Keratinocyte (primary cell): ENCODE results near the gene CCDC15.

Experiments
- CTCF ChIP-seq, 3 experiments: IDR thresholded peaks in 1 of 3; conservative IDR thresholded peaks in 1 of 3; optimal IDR thresholded peaks in 1 of 3; 2 replicates in 2 of 3; 3 replicates in 1 of 3; pipeline versions ENCODE3 to v1.5.1; 2011; ENCODE audit warnings: low read length in 3 of 3, mild to moderate bottlenecking in 3 of 3, moderate library complexity in 2 of 3, control low read depth in 1 of 3, inconsistent platforms in 1 of 3; ENCODE audit not compliant: insufficient read depth in 2 of 3; ENCODE audit errors: extremely low read depth in 1 of 3
- EZH2 ChIP-seq: IDR thresholded peaks from one replicate; pipeline ENCODE4 v1.6.1; 2012; ENCODE audit warnings: inconsistent platforms, mild to moderate bottlenecking, low read length, moderate library complexity

- TF ChIP-seq CTCF (optimal IDR thresholded peaks at IDR 0.05 in 1 of 3, IDR thresholded peaks at IDR 0.05 in 1 of 3, conservative IDR thresholded peaks at IDR 0.05 in 1 of 3; ENCODE audit: extremely low read depth in 1 of 3, insufficient read depth in 2 of 3, low read length in 3 of 3): no peak
- no peak for TF ChIP-seq EZH2
Measured at GRCh38 chr11:125085301-125086081, 131.5 kb downstream of the CCDC15 start.
